ENCODE measurements around the gene COQ8A. TPM values are rescaled to one million over a fixed set of nuclear protein-coding genes. Genes with fewer than 3 reads are reported as not detected.

COQ8A gene
- total RNA-seq, 1 experiment from 2014 or later: 35.3 TPM

DNA sequence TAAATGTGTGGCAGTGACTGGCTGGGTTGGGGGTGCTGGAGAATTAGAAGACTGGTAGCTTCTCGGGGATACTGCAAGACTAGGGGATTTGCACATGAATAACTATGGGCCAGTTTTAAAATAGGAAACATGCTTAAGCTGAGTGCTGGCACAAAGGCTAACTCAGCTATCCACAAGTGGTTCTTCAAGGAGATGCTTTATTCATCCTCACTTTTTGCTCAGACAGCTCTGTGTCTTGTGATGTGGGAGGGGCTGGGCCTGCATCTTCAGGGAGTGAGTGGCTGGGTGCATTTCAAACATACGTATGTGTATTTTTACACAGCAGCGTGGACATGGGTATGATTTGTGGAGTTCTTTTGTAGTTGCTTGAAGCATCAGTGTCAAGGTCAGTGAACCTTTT is 2.3 kb downstream of the COQ8A start:
- Histone ChIP-seq H3K36me3 (ENCODE audit: control insufficient read depth in 1 of 2, insufficient read depth in 2 of 2, low read length in 2 of 2) (no peaks in the 10 kb centered on the region), H3K27me3 (ENCODE audit: insufficient read depth, low read length) (no peaks in the 10 kb centered on the region), H3K4me1 (ENCODE audit: control insufficient read depth in 1 of 2, insufficient read depth in 2 of 2, low read length in 2 of 2) (peaks cover 5 to 35% of the 10 kb centered on the region in 2 experiments), H3K79me2 (ENCODE audit: insufficient read depth, low read length) (peaks cover 17% of the 10 kb centered on the region; the same call in 1 of the 2 replicates), H4K20me1 (ENCODE audit: insufficient read depth) (no peaks in the 10 kb centered on the region), H3K27ac (ENCODE audit: low read depth, low read length) (no peak overlapping the region), H2AFZ (ENCODE audit: low read depth, low read length, poor library complexity, severe bottlenecking) (no peak overlapping the region), H3K4me3 (replicated peaks in 1 of 2; ENCODE audit: low read depth in 1 of 2, low read length in 2 of 2) (no peak overlapping the region), H3K9me2 (ENCODE audit: insufficient read depth) (no peaks in the 10 kb centered on the region), H3K9me3 (ENCODE audit: control insufficient read depth in 1 of 2, insufficient read depth in 1 of 2, low read depth in 1 of 2, low read length in 2 of 2) (no peaks in the 10 kb centered on the region), H3K9ac (ENCODE audit: low read length) (no peak overlapping the region), H3K4me2 (ENCODE audit: low read length) (no peak overlapping the region)
- ChIA-PET POLR2A (no interaction called here), RAD21 (ENCODE audit: low non-redundant PET in 1 of 2, low total read pairs in 2 of 2, uncharacterized antibody in 2 of 2, unreplicated experiment in 2 of 2) (no interaction called here), CTCF (no interaction called here)
- TF ChIP-seq TCF7L2 (IDR thresholded peaks at IDR 0.05; ENCODE audit: borderline replicate concordance, extremely low read depth, insufficient read depth, insufficient read length) (no peak), REST (IDR thresholded peaks at IDR 0.05; ENCODE audit: low read depth) (no peak)
- DNase-seq (ENCODE audit: low read depth, low spot score) (no peak), ATAC-seq (no peak)
- no TSS peak for BruUV-seq (replicated peaks)
- intact Hi-C loops (cut with micrococcal nuclease): no loop called here

DNA sequence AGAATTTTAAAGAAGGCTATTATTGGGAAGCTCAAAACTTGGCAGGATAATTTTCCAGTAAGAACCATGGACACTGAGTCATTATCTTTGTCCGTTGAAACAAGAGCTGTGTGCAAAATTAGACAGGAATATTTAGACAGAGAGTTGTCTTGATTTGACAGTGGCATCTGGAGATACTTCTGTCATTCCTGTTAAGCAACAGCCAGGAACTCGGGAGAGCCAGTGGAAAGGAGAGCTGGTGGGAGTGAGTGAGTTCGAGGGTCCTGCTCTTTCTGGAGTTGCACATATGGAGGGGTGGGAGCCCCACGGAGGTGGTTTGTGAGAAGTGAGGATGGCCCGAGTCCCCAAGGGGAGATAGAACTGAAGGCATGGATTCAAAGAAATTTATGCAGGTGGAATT is 3.1 kb downstream of the COQ8A start:
- Histone ChIP-seq H4K20me1 (ENCODE audit: insufficient read depth) (no peaks in the 10 kb centered on the region), H3K79me2 (ENCODE audit: insufficient read depth, low read length) (peaks cover 20% of the 10 kb centered on the region; the same call in 1 of the 2 replicates), H3K4me1 (ENCODE audit: control insufficient read depth in 1 of 2, insufficient read depth in 2 of 2, low read length in 2 of 2) (peaks cover 5 to 34% of the 10 kb centered on the region in 2 experiments), H3K9me2 (ENCODE audit: insufficient read depth) (no peaks in the 10 kb centered on the region), H3K36me3 (ENCODE audit: control insufficient read depth in 1 of 2, insufficient read depth in 2 of 2, low read length in 2 of 2) (no peaks in the 10 kb centered on the region), H3K9ac (ENCODE audit: low read length) (no peak overlapping the region), H3K4me2 (ENCODE audit: low read length) (no peak overlapping the region), H3K27me3 (ENCODE audit: insufficient read depth, low read length) (no peaks in the 10 kb centered on the region), H3K9me3 (ENCODE audit: control insufficient read depth in 1 of 2, insufficient read depth in 1 of 2, low read depth in 1 of 2, low read length in 2 of 2) (no peaks in the 10 kb centered on the region), H2AFZ (ENCODE audit: low read depth, low read length, poor library complexity, severe bottlenecking) (no peak overlapping the region), H3K27ac (ENCODE audit: low read depth, low read length) (no peak overlapping the region), H3K4me3 (replicated peaks in 1 of 2; ENCODE audit: low read depth in 1 of 2, low read length in 2 of 2) (no peak overlapping the region)
- no TSS peak for BruUV-seq (replicated peaks)
- RAD21 ChIA-PET (ENCODE audit: low non-redundant PET in 1 of 2, low total read pairs in 2 of 2, uncharacterized antibody in 2 of 2, unreplicated experiment in 2 of 2): no interaction called here
- POLR2A ChIA-PET: no interaction called here
- intact Hi-C loops (cut with micrococcal nuclease): no loop called here
- ATAC-seq: no peak
- CTCF ChIA-PET: no interaction called here
- no peak for DNase-seq (ENCODE audit: low read depth, low spot score)
- no peak for TF ChIP-seq RAD21 (IDR thresholded peaks at IDR 0.05; ENCODE audit: low read depth)
- TF ChIP-seq, protein P1, sequence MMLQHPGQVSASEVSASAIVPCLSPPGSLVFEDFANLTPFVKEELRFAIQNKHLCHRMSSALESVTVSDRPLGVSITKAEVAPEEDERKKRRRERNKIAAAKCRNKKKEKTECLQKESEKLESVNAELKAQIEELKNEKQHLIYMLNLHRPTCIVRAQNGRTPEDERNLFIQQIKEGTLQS (IDR thresholded peaks at IDR 0.05): no peak
- TF ChIP-seq SRF (IDR thresholded peaks at IDR 0.05; ENCODE audit: low read depth): no peak
- no peak for TF ChIP-seq JUND (IDR thresholded peaks at IDR 0.05)
- no peak for TF ChIP-seq EZH2phosphoT487 (IDR thresholded peaks at IDR 0.05; ENCODE audit: borderline replicate concordance)
- TF ChIP-seq, protein P2, sequence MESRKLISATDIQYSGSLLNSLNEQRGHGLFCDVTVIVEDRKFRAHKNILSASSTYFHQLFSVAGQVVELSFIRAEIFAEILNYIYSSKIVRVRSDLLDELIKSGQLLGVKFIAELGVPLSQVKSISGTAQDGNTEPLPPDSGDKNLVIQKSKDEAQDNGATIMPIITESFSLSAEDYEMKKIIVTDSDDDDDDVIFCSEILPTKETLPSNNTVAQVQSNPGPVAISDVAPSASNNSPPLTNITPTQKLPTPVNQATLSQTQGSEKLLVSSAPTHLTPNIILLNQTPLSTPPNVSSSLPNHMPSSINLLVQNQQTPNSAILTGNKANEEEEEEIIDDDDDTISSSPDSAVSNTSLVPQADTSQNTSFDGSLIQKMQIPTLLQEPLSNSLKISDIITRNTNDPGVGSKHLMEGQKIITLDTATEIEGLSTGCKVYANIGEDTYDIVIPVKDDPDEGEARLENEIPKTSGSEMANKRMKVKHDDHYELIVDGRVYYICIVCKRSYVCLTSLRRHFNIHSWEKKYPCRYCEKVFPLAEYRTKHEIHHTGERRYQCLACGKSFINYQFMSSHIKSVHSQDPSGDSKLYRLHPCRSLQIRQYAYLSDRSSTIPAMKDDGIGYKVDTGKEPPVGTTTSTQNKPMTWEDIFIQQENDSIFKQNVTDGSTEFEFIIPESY (IDR thresholded peaks at IDR 0.05; ENCODE audit: extremely low read depth, insufficient replicate concordance, low read length): no peak
- TF ChIP-seq EGR1 (IDR thresholded peaks at IDR 0.05; ENCODE audit: low read depth): no peak
- no peak for TF ChIP-seq ZNF274 (IDR thresholded peaks at IDR 0.05; ENCODE audit: low read depth, low read length)
- no peak for TF ChIP-seq FOSL1 (IDR thresholded peaks at IDR 0.05; ENCODE audit: low read depth)
- TF ChIP-seq CBX3 (IDR thresholded peaks at IDR 0.05; ENCODE audit: low read depth): no peak
- TF ChIP-seq YY1 (IDR thresholded peaks at IDR 0.05; ENCODE audit: extremely low read depth, insufficient replicate concordance, low read depth, low read length): no peak
- TF ChIP-seq EZH2 (IDR thresholded peaks at IDR 0.05): no peak
